HEK293 (cell line): ENCODE results near the gene CYP51A1.

Experiments
- BCL11A ChIP-seq: fragments of 450-650 bp; formaldehyde crosslinking; IDR thresholded peaks from 2 replicates; pipeline ENCODE4 v1.5.1; 2016; ENCODE audit warnings: low read depth, missing biosample characterization, missing genetic modification characterization
- FEZF1 ChIP-seq: fragments of 450-650 bp; formaldehyde crosslinking; IDR thresholded peaks from 2 replicates; pipeline ENCODE4 v1.5.1; 2016; ENCODE audit warnings: missing biosample characterization, missing genetic modification characterization
- KLF16 ChIP-seq: fragments of 450-650 bp; formaldehyde crosslinking; IDR thresholded peaks from 2 replicates; pipeline ENCODE4 v1.5.1; 2017; ENCODE audit warnings: missing biosample characterization, missing genetic modification characterization
- REPIN1 ChIP-seq: fragments of 450-650 bp; formaldehyde crosslinking; IDR thresholded peaks from 2 replicates; pipeline ENCODE4 v1.5.1; 2017; ENCODE audit warnings: missing biosample characterization, missing genetic modification characterization, low read depth
- TCF7L2 ChIP-seq: IDR thresholded peaks from 2 replicates; pipeline ENCODE4 v1.6.1; 2011; ENCODE audit warnings: low read depth, mild to moderate bottlenecking, inconsistent platforms, low read length, moderate library complexity, borderline replicate concordance
- ZFP37 ChIP-seq: fragments of 450-650 bp; formaldehyde crosslinking; IDR thresholded peaks from 2 replicates; pipeline ENCODE4 v1.5.1; 2016; ENCODE audit warnings: missing biosample characterization, missing genetic modification characterization
- ZNF114 ChIP-seq: fragments of 450-650 bp; formaldehyde crosslinking; IDR thresholded peaks from 2 replicates; pipeline ENCODE4 v1.5.0; 2017; ENCODE audit warnings: missing biosample characterization, missing genetic modification characterization
- ZNF133 ChIP-seq: fragments of 450-650 bp; formaldehyde crosslinking; IDR thresholded peaks from 2 replicates; pipeline ENCODE4 v1.5.1; 2016; ENCODE audit warnings: missing biosample characterization, missing genetic modification characterization
- ZNF184 ChIP-seq: fragments of 450-650 bp; IDR thresholded peaks from 2 replicates; pipeline ENCODE4 v1.5.1; 2018; ENCODE audit warnings: missing biosample characterization, mild to moderate bottlenecking, missing genetic modification characterization
- ZNF23 ChIP-seq: fragments of 450-650 bp; formaldehyde crosslinking; IDR thresholded peaks from 2 replicates; pipeline ENCODE4 v1.5.1; 2016; ENCODE audit warnings: missing biosample characterization, missing genetic modification characterization, borderline replicate concordance
- ZNF239 ChIP-seq: fragments of 450-650 bp; formaldehyde crosslinking; IDR thresholded peaks from 2 replicates; pipeline ENCODE4 v1.5.1; 2016; ENCODE audit warnings: missing biosample characterization, missing genetic modification characterization
- ZNF274 ChIP-seq, 2 experiments: fragments of 200-500 bp in 1 of 2; fragments of 450-650 bp in 1 of 2; sonication (Bioruptor generic) in 1 of 2; formaldehyde crosslinking in 1 of 2; IDR thresholded peaks; 2 replicates each; pipeline versions ENCODE4 v1.5.1 to v1.6.1; 2014 to 2016; ENCODE audit warnings: borderline replicate concordance in 1 of 2, inconsistent platforms in 1 of 2, low read length in 1 of 2, missing biosample characterization in 1 of 2, missing genetic modification characterization in 1 of 2
- ZNF302 ChIP-seq: fragments of 450-650 bp; formaldehyde crosslinking; IDR thresholded peaks from 2 replicates; pipeline ENCODE4 v1.5.1; 2016; ENCODE audit warnings: missing biosample characterization, missing genetic modification characterization, low read depth
- ZNF311 ChIP-seq: fragments of 450-650 bp; formaldehyde crosslinking; IDR thresholded peaks from 2 replicates; pipeline ENCODE4 v1.5.1; 2017; ENCODE audit warnings: missing biosample characterization, missing genetic modification characterization, borderline replicate concordance
- ZNF341 ChIP-seq: fragments of 450-650 bp; formaldehyde crosslinking; IDR thresholded peaks from 2 replicates; pipeline ENCODE4; 2016; ENCODE audit warnings: low read depth, missing biosample characterization, missing genetic modification characterization
- ZNF366 ChIP-seq: fragments of 450-650 bp; formaldehyde crosslinking; conservative IDR thresholded peaks from 2 replicates; pipeline ENCODE4 v1.5.1; 2016; ENCODE audit warnings: missing biosample characterization, missing genetic modification characterization
- ZNF394 ChIP-seq: fragments of 450-650 bp; formaldehyde crosslinking; IDR thresholded peaks from 2 replicates; pipeline ENCODE4 v1.5.1; 2016; ENCODE audit warnings: missing biosample characterization, missing genetic modification characterization, mild to moderate bottlenecking, moderate library complexity, borderline replicate concordance
- ZNF558 ChIP-seq: fragments of 450-650 bp; formaldehyde crosslinking; IDR thresholded peaks from 2 replicates; pipeline ENCODE4 v1.5.1; 2016; ENCODE audit warnings: missing biosample characterization, missing genetic modification characterization
- ZNF623 ChIP-seq: fragments of 450-650 bp; formaldehyde crosslinking; IDR thresholded peaks from 2 replicates; pipeline ENCODE4 v1.5.1; 2016; ENCODE audit warnings: missing biosample characterization, missing genetic modification characterization
- ZNF624 ChIP-seq: fragments of 450-650 bp; formaldehyde crosslinking; IDR thresholded peaks from 2 replicates; pipeline ENCODE4 v1.5.1; 2017; ENCODE audit warnings: missing biosample characterization, missing genetic modification characterization
- ZNF629 ChIP-seq: fragments of 450-650 bp; formaldehyde crosslinking; IDR thresholded peaks from 2 replicates; pipeline ENCODE4 v1.5.1; 2017; ENCODE audit warnings: missing biosample characterization, missing genetic modification characterization
- ZNF658 ChIP-seq: fragments of 450-650 bp; formaldehyde crosslinking; IDR thresholded peaks from 2 replicates; pipeline ENCODE4; 2016; ENCODE audit warnings: missing biosample characterization, missing genetic modification characterization
- ZNF76 ChIP-seq: fragments of 450-650 bp; formaldehyde crosslinking; IDR thresholded peaks from 2 replicates; pipeline ENCODE4; 2016; ENCODE audit warnings: low read depth, missing biosample characterization, missing genetic modification characterization, borderline replicate concordance
- ZNF792 ChIP-seq: fragments of 450-650 bp; formaldehyde crosslinking; IDR thresholded peaks from 2 replicates; pipeline ENCODE4 v1.5.1; 2016; ENCODE audit warnings: missing biosample characterization, missing genetic modification characterization
- TF ChIP-seq, protein P1 (sequence below): fragments of 450-650 bp; formaldehyde crosslinking; IDR thresholded peaks from 2 replicates; pipeline ENCODE4; 2016; ENCODE audit warnings: missing biosample characterization, missing genetic modification characterization
- TF ChIP-seq, protein P2 (sequence below): fragments of 450-650 bp; IDR thresholded peaks from 2 replicates; pipeline ENCODE4 v1.5.1; 2018; ENCODE audit warnings: missing biosample characterization, mild to moderate bottlenecking, missing genetic modification characterization
- TF ChIP-seq, protein P3 (sequence below): fragments of 450-650 bp; formaldehyde crosslinking; IDR thresholded peaks from 2 replicates; pipeline ENCODE4 v1.5.1; 2016; ENCODE audit warnings: missing biosample characterization, missing genetic modification characterization
- TF ChIP-seq, protein P4 (sequence below): fragments of 450-650 bp; formaldehyde crosslinking; IDR thresholded peaks from 2 replicates; pipeline ENCODE4 v1.5.1; 2017; ENCODE audit warnings: missing biosample characterization, missing genetic modification characterization
- TF ChIP-seq, protein P5 (sequence below): fragments of 450-650 bp; formaldehyde crosslinking; IDR thresholded peaks from 2 replicates; pipeline ENCODE4 v1.5.1; 2016; ENCODE audit warnings: missing biosample characterization, missing genetic modification characterization, borderline replicate concordance

The CYP51A1 gene

DNA sequence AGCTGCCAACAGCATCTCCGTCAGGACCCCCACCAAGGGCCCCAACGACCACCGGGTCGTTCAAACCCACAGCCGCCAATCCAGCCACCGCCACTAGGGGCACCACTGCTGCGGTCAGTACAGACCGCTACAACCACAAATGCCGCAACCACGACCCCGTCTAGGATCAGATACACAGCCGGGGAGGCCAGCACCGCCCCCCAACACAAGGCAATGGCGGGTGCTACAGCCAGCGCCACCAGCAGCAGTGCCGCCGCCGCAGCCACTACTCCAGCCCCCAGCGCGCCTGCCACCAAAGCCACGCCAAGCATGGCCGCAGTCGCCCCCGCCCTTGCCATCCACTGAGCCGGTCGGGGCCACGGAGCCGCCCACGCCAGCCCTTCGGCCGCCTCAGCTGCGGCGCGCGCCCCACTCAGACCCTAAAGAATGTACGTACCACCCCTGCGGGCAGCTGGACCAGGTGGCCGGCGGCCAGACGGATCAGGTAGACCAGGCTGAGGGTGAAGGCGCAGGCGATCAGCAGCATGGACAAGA lies 473 bp downstream of the CYP51A1 start (continued):
- TF ChIP-seq, protein P1, sequence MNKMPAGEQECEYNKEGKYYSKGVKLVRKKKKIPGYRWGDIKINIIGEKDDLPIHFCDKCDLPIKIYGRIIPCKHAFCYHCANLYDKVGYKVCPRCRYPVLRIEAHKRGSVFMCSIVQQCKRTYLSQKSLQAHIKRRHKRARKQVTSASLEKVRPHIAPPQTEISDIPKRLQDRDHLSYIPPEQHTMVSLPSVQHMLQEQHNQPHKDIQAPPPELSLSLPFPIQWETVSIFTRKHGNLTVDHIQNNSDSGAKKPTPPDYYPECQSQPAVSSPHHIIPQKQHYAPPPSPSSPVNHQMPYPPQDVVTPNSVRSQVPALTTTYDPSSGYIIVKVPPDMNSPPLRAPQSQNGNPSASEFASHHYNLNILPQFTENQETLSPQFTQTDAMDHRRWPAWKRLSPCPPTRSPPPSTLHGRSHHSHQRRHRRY (tag by site-specific recombination): no peak
- TF ChIP-seq ZNF274 (IDR thresholded peaks at IDR 0.05; ENCODE audit: low read length) (no peak), ZNF274 (tag by site-specific recombination; IDR thresholded peaks at IDR 0.05; ENCODE audit: borderline replicate concordance) (no peak), ZNF366 (tag by site-specific recombination) (no peak), ZNF792 (no peak), KLF16 (tag by site-specific recombination) (peak; percentile 30; the same call in 1 of the 2 replicates), ZNF184 (no peak), ZNF114 (tag by site-specific recombination) (no peak), ZNF658 (no peak), ZNF23 (tag by site-specific recombination) (no peak), ZNF394 (tag by site-specific recombination) (no peak), ZNF311 (tag by site-specific recombination) (no peak), ZNF341 (tag by site-specific recombination) (no peak), ZNF302 (no peak), ZNF629 (tag by site-specific recombination) (no peak; the same call in 1 of the 2 replicates), ZNF558 (no peak), ZNF239 (tag by site-specific recombination) (no peak), FEZF1 (tag by site-specific recombination) (no peak), REPIN1 (tag by site-specific recombination) (0 out of 2 replicates have a peak, but pooled peaks have one; percentile 66), ZNF76 (peak; percentile 19; the same call in 1 of the 2 replicates), ZNF133 (tag by site-specific recombination) (no peak), ZFP37 (peak; percentile 40; the same call in 1 of the 2 replicates), BCL11A (tag by site-specific recombination) (0 out of 2 replicates have a peak, but pooled peaks have one; percentile 29), TCF7L2 (no peak), ZNF623 (tag by site-specific recombination) (no peak), ZNF624 (no peak)
- TF ChIP-seq, protein P2, sequence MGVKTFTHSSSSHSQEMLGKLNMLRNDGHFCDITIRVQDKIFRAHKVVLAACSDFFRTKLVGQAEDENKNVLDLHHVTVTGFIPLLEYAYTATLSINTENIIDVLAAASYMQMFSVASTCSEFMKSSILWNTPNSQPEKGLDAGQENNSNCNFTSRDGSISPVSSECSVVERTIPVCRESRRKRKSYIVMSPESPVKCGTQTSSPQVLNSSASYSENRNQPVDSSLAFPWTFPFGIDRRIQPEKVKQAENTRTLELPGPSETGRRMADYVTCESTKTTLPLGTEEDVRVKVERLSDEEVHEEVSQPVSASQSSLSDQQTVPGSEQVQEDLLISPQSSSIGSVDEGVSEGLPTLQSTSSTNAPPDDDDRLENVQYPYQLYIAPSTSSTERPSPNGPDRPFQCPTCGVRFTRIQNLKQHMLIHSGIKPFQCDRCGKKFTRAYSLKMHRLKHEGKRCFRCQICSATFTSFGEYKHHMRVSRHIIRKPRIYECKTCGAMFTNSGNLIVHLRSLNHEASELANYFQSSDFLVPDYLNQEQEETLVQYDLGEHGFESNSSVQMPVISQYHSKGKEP (tag by site-specific recombination): no peak
- TF ChIP-seq, protein P3, sequence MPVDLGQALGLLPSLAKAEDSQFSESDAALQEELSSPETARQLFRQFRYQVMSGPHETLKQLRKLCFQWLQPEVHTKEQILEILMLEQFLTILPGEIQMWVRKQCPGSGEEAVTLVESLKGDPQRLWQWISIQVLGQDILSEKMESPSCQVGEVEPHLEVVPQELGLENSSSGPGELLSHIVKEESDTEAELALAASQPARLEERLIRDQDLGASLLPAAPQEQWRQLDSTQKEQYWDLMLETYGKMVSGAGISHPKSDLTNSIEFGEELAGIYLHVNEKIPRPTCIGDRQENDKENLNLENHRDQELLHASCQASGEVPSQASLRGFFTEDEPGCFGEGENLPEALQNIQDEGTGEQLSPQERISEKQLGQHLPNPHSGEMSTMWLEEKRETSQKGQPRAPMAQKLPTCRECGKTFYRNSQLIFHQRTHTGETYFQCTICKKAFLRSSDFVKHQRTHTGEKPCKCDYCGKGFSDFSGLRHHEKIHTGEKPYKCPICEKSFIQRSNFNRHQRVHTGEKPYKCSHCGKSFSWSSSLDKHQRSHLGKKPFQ: no peak
- TF ChIP-seq, protein P4, sequence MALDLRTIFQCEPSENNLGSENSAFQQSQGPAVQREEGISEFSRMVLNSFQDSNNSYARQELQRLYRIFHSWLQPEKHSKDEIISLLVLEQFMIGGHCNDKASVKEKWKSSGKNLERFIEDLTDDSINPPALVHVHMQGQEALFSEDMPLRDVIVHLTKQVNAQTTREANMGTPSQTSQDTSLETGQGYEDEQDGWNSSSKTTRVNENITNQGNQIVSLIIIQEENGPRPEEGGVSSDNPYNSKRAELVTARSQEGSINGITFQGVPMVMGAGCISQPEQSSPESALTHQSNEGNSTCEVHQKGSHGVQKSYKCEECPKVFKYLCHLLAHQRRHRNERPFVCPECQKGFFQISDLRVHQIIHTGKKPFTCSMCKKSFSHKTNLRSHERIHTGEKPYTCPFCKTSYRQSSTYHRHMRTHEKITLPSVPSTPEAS: no peak
- TF ChIP-seq, protein P5, sequence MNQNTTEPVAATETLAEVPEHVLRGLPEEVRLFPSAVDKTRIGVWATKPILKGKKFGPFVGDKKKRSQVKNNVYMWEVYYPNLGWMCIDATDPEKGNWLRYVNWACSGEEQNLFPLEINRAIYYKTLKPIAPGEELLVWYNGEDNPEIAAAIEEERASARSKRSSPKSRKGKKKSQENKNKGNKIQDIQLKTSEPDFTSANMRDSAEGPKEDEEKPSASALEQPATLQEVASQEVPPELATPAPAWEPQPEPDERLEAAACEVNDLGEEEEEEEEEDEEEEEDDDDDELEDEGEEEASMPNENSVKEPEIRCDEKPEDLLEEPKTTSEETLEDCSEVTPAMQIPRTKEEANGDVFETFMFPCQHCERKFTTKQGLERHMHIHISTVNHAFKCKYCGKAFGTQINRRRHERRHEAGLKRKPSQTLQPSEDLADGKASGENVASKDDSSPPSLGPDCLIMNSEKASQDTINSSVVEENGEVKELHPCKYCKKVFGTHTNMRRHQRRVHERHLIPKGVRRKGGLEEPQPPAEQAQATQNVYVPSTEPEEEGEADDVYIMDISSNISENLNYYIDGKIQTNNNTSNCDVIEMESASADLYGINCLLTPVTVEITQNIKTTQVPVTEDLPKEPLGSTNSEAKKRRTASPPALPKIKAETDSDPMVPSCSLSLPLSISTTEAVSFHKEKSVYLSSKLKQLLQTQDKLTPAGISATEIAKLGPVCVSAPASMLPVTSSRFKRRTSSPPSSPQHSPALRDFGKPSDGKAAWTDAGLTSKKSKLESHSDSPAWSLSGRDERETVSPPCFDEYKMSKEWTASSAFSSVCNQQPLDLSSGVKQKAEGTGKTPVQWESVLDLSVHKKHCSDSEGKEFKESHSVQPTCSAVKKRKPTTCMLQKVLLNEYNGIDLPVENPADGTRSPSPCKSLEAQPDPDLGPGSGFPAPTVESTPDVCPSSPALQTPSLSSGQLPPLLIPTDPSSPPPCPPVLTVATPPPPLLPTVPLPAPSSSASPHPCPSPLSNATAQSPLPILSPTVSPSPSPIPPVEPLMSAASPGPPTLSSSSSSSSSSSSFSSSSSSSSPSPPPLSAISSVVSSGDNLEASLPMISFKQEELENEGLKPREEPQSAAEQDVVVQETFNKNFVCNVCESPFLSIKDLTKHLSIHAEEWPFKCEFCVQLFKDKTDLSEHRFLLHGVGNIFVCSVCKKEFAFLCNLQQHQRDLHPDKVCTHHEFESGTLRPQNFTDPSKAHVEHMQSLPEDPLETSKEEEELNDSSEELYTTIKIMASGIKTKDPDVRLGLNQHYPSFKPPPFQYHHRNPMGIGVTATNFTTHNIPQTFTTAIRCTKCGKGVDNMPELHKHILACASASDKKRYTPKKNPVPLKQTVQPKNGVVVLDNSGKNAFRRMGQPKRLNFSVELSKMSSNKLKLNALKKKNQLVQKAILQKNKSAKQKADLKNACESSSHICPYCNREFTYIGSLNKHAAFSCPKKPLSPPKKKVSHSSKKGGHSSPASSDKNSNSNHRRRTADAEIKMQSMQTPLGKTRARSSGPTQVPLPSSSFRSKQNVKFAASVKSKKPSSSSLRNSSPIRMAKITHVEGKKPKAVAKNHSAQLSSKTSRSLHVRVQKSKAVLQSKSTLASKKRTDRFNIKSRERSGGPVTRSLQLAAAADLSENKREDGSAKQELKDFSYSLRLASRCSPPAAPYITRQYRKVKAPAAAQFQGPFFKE (tag by site-specific recombination): no peak
